IPS-15b (cell line): ENCODE data around the gene PCDHGB4.
"Not testable (repeated sequence)": the region's sequence is repeated elsewhere in the genome, so short reads cannot be mapped to it uniquely, and the experiment has no call there.

Experiments
- H3K27me3 ChIP-seq: one replicate; pipeline ENCODE4 v1.6.1; 2013; ENCODE audit warnings: low read length; ENCODE audit not compliant: control insufficient read depth, insufficient read depth
- H3K36me3 ChIP-seq: one replicate; pipeline ENCODE4 v1.6.1; 2013; ENCODE audit warnings: low read length; ENCODE audit not compliant: control insufficient read depth, insufficient read depth
- H3K4me1 ChIP-seq: one replicate; pipeline ENCODE4 v1.6.1; 2013; ENCODE audit warnings: mild to moderate bottlenecking, low read length; ENCODE audit not compliant: control insufficient read depth, insufficient read depth
- H3K4me3 ChIP-seq: one replicate; pipeline ENCODE4 v1.5.1; 2013; ENCODE audit warnings: low read depth, low read length
- H3K9ac ChIP-seq: one replicate; pipeline ENCODE4 v1.6.1; 2013; ENCODE audit warnings: low read depth, mild to moderate bottlenecking, low read length
- H3K9me3 ChIP-seq: one replicate; pipeline ENCODE4 v1.6.1; 2013; ENCODE audit warnings: mild to moderate bottlenecking, low read length; ENCODE audit not compliant: control insufficient read depth, insufficient read depth

PCDHGB4 gene

GRCh38 chr5:141422742-141423291, 35.3 kb downstream of the PCDHGB4 start:
- Histone ChIP-seq H3K9ac (no peak overlapping the region), H3K4me3 (no peak overlapping the region), H3K4me1 (no peaks in the 10 kb centered on the region), H3K9me3 (peaks cover 11% of the 10 kb centered on the region), H3K27me3 (peaks cover 17% of the 10 kb centered on the region), H3K36me3 (peaks cover 4% of the 10 kb centered on the region)

- H3K9me3 ChIP-seq: peaks cover 17% of the 10 kb centered on the region
- no peaks in the 10 kb centered on the region for H3K27me3 ChIP-seq
- peaks cover 6% of the 10 kb centered on the region for H3K36me3 ChIP-seq
- H3K4me3 ChIP-seq: no peak overlapping the region
- no peak overlapping the region for H3K9ac ChIP-seq
- no peaks in the 10 kb centered on the region for H3K4me1 ChIP-seq
These were observed 40.4 kb downstream of the PCDHGB4 start for GRCh38 chr5:141427783-141428426.

GRCh38 chr5:141430332-141431113, 43.0 kb downstream of the PCDHGB4 start, which contains the start of gene PCDHGA12:
Gene PCDHGA12 (plus strand): TSS chr5:141430507. CDS start chr5:141430760, 253 bp downstream.
- Histone ChIP-seq H3K9me3 (peaks cover 21% of the 10 kb centered on the region), H3K9ac (no peak within 1 kb of the TSS), H3K4me3 (no peak within 1 kb of the TSS), H3K4me1 (no peaks in the 10 kb centered on the region), H3K27me3 (no peaks in the 10 kb centered on the region), H3K36me3 (peaks cover 6% of the 10 kb centered on the region)

GRCh38 chr5:141431286-141431685, 43.8 kb downstream of the PCDHGB4 start:
- H3K9ac ChIP-seq: no peak overlapping the region
- no peaks in the 10 kb centered on the region for H3K27me3 ChIP-seq
- H3K9me3 ChIP-seq: peaks cover 21% of the 10 kb centered on the region
- no peaks in the 10 kb centered on the region for H3K4me1 ChIP-seq
- peaks cover 6% of the 10 kb centered on the region for H3K36me3 ChIP-seq
- no peak overlapping the region for H3K4me3 ChIP-seq

GRCh38 chr5:141432308-141432707, 44.8 kb downstream of the PCDHGB4 start:
- not testable (repeated sequence) for H3K36me3 ChIP-seq, H3K4me3 ChIP-seq, H3K9ac ChIP-seq, H3K27me3 ChIP-seq, H3K4me1 ChIP-seq
- peaks cover 15% of the 10 kb centered on the region for H3K9me3 ChIP-seq

- H3K9me3 ChIP-seq: peaks cover 15% of the 10 kb centered on the region
- not testable (repeated sequence) for H3K4me3 ChIP-seq, H3K4me1 ChIP-seq
These were observed 45.2 kb downstream of the PCDHGB4 start for GRCh38 chr5:141432726-141433125.

GRCh38 chr5:141434006-141434405, 46.5 kb downstream of the PCDHGB4 start:
- Histone ChIP-seq H3K9me3 (peaks cover 15% of the 10 kb centered on the region), H3K27me3 (no peaks in the 10 kb centered on the region), H3K4me1 (no peaks in the 10 kb centered on the region), H3K9ac (no peak overlapping the region), H3K4me3 (no peak overlapping the region), H3K36me3 (no peaks in the 10 kb centered on the region)

More at GRCh38 chr5:141432726-141433125, 45.2 kb downstream of the PCDHGB4 start:
- not testable (repeated sequence) for H3K9ac ChIP-seq, H3K36me3 ChIP-seq, H3K27me3 ChIP-seq

GRCh38 chr5:141437221-141437620, 49.7 kb downstream of the PCDHGB4 start:
- H3K4me3 ChIP-seq: no peak overlapping the region
- H3K36me3 ChIP-seq: no peaks in the 10 kb centered on the region
- no peaks in the 10 kb centered on the region for H3K27me3 ChIP-seq
- peaks cover 4% of the 10 kb centered on the region for H3K9me3 ChIP-seq
- no peak overlapping the region for H3K9ac ChIP-seq
- no peaks in the 10 kb centered on the region for H3K4me1 ChIP-seq

GRCh38 chr5:141439411-141440141, 52.1 kb downstream of the PCDHGB4 start:
- Histone ChIP-seq H3K9me3 (peaks cover under 1% of the 10 kb centered on the region), H3K9ac (no peak overlapping the region), H3K4me1 (no peaks in the 10 kb centered on the region), H3K36me3 (no peaks in the 10 kb centered on the region), H3K4me3 (no peak overlapping the region), H3K27me3 (no peaks in the 10 kb centered on the region)
